GM19324 (cell line): ENCODE results near the gene ACY1.

Experiments
- ATAC-seq: cut with Tn5 transposase; IDR thresholded peaks from one replicate; pipeline ENCODE4 v1.9.1; 2021; ENCODE audit warnings: mild to moderate bottlenecking, moderate library complexity; ENCODE audit not compliant: unreplicated experiment, low FRiP score

Gene ACY1

GRCh38 chr3:51982838-51983577, at the start of gene ACY1:
TSS of gene ACY1 (plus strand) at chr3:51983535. CDS start at chr3:51984065, 530 bp downstream.
- peak; percentile 75 for ATAC-seq

GRCh38 chr3:51934139-51934850, 49.0 kb upstream of the ACY1 start:
- no peak for ATAC-seq

- ATAC-seq: no peak
Measured at GRCh38 chr3:51934991-51935885, 48.1 kb upstream of the ACY1 start.

DNA sequence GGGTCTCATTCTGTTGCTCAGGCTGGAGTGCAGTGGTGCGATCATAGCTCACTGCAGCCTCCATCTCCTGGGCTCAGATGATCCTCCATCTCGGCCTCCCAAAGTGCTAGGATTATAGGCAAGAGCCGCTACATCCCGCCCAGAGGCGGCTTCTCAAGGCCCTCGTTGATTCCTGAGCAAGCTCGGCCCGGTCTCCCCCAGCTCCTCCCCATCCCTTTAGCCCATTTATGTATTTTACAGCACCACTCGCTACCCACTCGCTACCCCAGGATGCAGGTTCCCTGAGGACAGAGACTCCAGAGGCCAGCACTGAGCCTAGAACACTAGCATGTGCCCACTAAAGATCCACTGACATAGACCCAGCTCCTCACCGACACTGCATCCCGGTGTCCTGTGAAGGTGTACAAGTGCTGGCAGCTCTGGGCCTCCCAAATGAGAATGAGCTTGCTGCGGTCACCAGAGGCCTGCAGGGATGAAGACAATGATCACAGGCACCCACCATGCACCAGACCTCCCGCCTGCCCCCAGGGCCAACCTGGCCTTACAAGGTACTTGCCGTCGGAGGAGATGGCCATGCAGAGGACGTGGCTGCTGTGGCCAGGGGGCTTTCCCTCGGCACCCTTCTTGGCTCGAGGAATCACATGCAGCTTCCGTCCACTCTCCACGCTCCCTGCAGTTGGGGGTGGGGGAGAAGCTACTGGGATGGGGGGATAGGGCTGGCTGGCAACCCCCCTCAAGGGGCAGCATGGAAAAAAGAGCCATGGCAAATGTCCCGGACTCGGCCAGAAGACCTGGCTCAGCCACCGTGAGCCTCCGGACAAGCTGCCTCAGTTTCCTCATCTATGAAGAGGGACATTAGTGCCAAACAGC, 47.2 kb upstream of the ACY1 start:
- ATAC-seq: no peak

- ATAC-seq: no peak
Measured at GRCh38 chr3:51937014-51937413, 46.3 kb upstream of the ACY1 start.

- ATAC-seq: no peak
Measured at GRCh38 chr3:51937611-51938450, 45.5 kb upstream of the ACY1 start.

- ATAC-seq: no peak
Measured at GRCh38 chr3:51938780-51939425, 44.4 kb upstream of the ACY1 start.

- ATAC-seq: no peak
Measured at GRCh38 chr3:51940648-51941462, 42.5 kb upstream of the ACY1 start.

DNA sequence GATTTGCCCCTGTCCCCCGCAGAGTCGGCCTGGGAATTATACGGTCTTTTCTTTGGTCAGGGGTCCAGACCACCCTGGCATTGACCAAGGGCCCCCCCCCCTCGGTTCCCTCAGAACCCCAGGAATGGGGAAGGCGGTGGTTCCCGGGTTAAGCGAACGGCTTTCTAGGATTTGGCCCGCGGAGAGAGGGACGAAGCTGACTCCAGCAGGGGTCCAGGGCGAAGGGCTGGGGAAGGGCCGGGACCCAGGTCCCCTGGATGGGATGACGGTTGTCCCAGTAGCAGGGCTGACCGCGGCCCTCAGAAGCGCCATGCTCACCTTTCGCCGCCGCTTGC, 41.9 kb upstream of the ACY1 start:
- no peak for ATAC-seq

GRCh38 chr3:51941798-51942602, 41.3 kb upstream of the ACY1 start, which contains the start of the genes PARP3 and RRP9:
TSS of gene PARP3 (plus strand) at chr3:51942363. CDS start at chr3:51943356, 993 bp downstream.
TSS of gene RRP9 (minus strand) at chr3:51941904. CDS start at chr3:51941867, 37 bp downstream.
- ATAC-seq: peak; percentile 88

- peak; percentile 21 for ATAC-seq
Measured at GRCh38 chr3:51942603-51943450, 40.5 kb upstream of the ACY1 start.

DNA sequence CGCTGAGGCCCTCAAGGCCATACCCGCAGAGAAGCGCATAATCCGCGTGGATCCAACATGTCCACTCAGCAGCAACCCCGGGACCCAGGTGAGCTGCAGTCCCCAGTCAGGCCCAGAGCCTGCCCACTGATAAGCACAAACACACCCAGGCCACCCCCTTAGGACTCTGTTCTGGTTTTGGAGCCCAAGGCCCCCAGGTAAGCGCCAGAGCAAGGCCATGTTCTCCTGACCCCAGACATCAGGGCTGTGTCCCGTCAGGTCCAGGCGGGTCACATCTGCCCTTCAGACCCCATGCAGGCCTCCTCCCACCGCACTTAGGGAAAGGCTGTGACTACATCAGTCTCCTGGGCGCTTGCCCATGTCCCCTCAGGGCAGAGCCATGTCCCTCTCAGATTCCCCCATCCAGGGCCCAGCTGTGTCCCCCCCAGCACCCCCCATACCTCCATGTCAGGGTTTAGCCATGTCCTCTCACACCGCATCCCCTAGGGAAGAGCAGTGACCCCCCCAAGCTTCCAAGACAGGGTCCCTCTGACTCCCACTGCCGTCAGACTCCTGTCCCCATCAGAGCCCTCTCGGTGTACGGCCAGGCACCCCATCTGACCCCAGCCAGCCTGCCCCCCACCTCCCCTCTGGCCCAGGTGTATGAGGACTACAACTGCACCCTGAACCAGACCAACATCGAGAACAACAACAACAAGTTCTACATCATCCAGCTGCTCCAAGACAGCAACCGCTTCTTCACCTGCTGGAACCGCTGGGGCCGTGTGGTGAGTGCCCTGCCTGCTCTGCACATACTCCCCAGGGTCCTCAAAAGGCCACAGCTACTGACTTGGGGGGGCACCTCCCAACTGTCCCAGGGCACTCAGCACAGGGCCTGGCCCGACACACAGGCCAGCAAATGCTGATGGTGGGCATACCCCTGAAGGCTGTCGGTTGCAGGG, 39.6 kb upstream of the ACY1 start:
- no peak for ATAC-seq

DNA sequence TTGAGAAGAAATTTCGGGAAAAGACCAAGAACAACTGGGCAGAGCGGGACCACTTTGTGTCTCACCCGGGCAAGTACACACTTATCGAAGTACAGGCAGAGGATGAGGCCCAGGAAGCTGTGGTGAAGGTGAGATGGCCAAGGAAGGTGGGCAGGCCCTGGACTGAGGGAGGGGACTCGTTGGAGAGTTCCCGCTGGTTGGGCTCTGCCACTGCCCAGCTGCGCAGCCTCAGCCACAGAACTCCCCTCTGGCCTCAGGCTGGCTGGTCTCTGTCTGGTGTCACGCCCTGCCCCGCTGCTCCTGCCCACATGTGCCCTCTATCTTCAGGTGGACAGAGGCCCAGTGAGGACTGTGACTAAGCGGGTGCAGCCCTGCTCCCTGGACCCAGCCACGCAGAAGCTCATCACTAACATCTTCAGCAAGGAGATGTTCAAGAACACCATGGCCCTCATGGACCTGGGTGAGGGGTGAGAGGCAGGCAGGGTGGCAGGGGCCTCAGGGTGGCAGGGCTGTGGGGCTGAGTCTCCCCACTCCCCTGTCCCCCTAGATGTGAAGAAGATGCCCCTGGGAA, 38.8 kb upstream of the ACY1 start:
- no peak for ATAC-seq

- no peak for ATAC-seq
Measured at GRCh38 chr3:51945031-51945840, 38.1 kb upstream of the ACY1 start.
